Myometrial cell (primary cell): ENCODE results near the gene UBQLN4. TPM values are rescaled to one million over a fixed set of nuclear protein-coding genes. Genes with fewer than 3 reads are reported as not detected.

Source experiments
- total RNA-seq: library from RNA; depleted of rRNA; stranded (reverse); fragments of >200 nt; gene quantifications from 2 replicates; pipeline ENCODE4 v1.2.3, GENCODE V29; 2015

UBQLN4 gene
- 19.3 and 19.6 TPM in 2 replicates for total RNA-seq

DNA sequence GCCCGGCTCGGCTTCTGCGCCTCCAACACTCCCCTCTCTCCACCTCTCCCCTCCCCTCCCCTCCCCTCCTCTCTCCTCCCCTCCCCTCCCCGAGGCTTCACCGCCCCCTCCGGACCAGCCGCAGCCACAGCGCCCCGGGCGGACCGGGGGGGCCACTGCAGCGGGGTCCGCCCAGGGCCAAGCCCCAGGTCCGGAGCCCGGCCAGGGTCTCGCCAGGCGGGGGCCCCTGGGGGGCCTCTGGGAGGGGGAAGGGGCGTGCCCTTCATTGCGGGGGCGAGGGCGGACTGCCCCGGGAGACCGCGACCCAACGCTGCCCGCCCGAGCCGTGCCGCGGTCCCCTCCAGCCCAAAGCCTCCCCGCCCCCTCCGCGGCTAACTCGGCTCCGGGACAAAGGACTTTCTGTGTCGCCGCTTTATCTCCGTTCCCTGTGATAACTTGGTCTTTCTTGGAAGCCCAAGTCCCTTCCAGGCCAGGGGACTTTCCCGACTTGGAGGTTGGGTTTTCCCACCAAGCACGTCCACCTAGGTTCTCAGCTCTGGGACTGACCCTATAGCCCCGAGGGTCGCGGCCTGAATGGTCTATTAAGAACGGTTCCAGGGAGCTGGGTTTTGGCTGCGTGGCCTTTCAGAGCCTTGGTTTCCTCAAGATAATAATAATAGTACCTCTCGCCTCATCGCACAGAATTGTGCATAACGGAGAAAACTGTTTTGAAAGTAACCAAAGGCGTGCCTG, at the start of gene UBQLN4:
Gene UBQLN4 (minus strand): TSS at position 31 of the 732 bp plus-strand sequence. CDS start 97 bp downstream, outside the sequence.

DNA sequence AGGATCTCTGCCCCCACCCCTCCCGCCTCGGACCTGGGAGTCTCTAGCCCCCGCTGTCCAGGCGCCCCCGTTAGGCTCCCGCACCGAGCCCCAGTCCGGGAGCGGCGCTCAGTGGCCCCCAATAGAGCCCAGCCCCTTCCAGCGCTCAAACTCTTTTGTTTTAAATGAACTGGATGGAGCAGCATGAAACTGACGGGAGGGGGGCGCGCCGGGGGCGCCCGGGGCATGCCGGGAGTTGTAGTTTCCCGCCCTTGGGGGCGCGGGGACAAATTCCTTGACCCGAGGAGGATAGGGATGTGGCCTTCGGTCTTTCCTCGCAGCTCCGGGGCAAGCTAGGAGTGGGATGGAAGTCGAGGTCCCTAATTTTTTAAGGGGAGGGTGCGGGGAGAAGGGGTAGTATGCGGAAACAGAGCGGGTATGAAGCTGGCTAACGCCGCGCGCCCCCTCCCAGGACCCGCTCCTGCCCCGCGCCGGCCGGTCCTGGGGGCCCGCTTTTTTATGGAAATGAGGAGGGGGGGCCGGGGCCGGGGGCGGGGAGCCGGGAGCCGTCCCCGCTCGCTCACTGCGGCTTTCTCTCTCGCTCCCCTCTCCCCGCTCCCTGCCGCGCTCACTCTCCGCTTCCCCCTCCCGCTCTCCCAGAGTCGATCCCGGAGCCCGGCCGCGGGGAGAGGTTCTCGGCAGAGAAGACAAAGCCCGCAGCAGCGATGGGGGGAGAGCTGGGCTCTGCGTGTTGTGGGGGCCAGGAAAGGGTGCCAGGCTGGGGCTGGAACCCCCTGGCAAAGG, 28.9 kb upstream of the UBQLN4 start, which contains the start of gene MEX3A:
Gene MEX3A (minus strand): TSS at position 157 of the 783 bp plus-strand sequence. CDS start 467 bp downstream, outside the sequence.

DNA sequence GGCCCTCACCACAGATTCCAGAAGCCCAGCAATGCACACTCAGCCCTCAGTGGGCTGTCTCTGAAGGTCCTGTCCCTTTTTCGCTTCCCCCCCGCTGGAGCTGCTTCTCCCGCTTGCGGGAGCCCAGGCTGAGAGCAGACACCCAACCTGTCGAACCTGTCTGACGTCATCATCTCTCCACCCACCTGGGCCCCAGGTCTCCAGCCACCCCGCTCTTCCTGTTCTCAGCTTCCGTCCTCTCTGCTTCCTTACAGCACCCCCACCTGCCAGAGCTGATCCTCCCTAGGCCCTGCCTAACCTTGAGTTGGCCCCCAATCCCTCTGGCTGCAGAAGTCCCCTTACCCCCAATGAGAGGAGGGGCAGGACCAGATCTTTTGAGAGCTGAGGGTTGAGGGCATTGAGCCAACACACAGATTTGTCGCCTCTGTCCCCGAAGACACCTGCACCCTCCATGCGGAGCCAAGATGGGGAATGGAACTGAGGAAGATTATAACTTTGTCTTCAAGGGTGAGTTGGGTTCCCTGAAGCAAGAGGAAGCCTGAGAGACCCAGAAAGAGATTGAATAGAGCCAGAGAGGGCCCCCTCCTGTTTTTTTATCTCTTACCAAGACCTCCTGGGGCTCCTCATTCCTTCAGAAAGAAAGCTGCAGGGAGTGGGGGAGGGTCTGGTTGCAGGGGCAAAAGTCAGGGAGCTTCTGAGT, 7.5 kb upstream of the UBQLN4 start, which contains the start of gene RAB25:
Gene RAB25 (plus strand): TSS at position 224 of the 700 bp plus-strand sequence. CDS start 241 bp downstream, at position 465.

DNA sequence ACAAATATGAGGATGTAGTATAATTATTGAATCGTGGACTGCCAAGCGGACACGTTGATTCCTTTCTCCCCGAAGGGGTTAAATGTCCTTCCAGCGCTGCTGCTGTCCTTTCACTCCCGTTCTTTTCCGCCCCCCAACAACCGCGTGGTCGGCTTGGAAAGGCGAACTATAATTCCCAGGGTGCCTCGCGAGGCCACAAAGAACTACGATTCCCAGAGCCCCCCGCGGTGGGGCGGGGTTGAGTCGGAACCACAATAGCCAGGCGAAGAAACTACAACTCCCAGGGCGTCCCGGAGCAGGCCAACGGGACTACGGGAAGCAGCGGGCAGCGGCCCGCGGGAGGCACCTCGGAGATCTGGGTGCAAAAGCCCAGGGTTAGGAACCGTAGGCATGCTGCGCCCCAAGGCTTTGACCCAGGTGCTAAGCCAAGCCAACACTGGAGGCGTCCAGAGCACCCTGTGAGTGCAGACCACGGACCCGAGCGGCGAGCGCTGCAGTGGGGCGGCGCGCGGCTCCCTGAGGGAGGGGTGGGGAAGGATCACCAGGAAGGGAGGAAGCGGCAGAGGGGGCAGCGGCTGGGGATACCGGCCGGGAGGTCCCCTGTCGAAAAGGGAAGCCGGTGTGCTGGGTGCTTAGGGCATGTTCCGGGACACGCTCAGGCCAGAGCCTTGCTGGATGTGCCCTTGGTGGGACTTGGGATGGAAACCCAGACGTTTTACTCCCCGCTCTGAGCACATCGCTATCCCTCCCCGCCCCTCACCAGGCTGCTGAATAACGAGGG, 1.1 kb upstream of the UBQLN4 start, which contains the start of gene LAMTOR2:
Gene LAMTOR2 (plus strand): TSS at position 283 of the 781 bp plus-strand sequence. CDS start 108 bp downstream, at position 391.

DNA sequence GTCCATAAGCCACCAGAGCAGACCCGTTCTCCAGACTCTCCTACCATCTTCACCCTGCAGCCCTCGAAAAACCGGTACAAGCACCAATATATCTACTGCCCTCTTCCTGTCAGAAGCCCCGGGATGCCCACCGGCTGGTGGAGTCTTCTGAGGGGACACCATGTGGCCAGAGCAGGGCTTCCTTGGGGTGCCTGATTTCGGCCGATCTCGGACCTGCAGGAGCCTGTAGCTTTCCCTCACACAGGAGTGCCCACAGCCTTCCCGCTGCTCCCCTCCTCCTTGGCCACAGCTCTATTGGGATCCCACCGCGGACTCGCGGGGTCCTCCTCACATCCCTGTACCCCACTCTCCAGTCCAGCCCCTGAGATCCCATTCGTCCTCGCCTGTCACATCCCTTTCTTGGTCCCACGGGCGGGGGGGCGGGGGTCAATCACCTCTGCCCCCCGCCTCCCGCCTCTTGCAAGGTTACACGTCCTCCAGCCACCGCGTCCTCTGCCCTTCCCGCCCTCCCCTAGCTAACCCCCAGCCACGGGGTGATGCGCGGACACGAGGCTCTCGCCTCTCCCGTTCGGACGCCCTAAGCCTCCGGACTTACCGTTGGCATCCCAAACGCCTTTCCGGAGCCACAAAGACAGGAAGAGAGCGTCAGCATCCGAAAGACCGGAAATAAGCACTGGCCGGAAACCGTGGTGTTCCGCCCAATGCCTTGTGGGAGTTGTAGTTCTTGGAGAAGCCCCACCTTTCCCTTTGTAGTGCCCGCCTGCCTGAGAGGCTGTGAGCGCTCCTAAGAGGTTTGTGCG, 33.1 kb downstream of the UBQLN4 start, which contains the start of gene SSR2:
Gene SSR2 (minus strand): TSS at position 659 of the 800 bp plus-strand sequence. CDS start 784 bp downstream, outside the sequence.

Other genes starting within 250 kb of the UBQLN4 start
- gene GON4L, start 196.6 kb downstream of the UBQLN4 start, total RNA-seq: 20.4 and 21.6 TPM in 2 replicates
- gene SYT11, start 194.2 kb downstream of the UBQLN4 start, total RNA-seq: 17.0 and 19.3 TPM in 2 replicates
- 17.9 and 20.8 TPM in 2 replicates for gene RIT1, start 142.4 kb downstream of the UBQLN4 start, total RNA-seq
- gene KHDC4, start 119.4 kb downstream of the UBQLN4 start, total RNA-seq: 18.1 and 28.3 TPM in 2 replicates
- gene RXFP4, start 112.2 kb downstream of the UBQLN4 start, total RNA-seq: not detected in 2 replicates
- gene ARHGEF2, start 75.3 kb downstream of the UBQLN4 start, total RNA-seq: 104 and 114 TPM in 2 replicates
- gene SSR2, start 32.8 kb downstream of the UBQLN4 start, total RNA-seq: 633 and 985 TPM in 2 replicates
- gene LAMTOR2, start 984 bp upstream of the UBQLN4 start, total RNA-seq: 76.1 and 78.7 TPM in 2 replicates
- gene RAB25, start 7.4 kb upstream of the UBQLN4 start, total RNA-seq: not detected in 2 replicates
- gene MEX3A, start 28.7 kb upstream of the UBQLN4 start, total RNA-seq: 0.58 and 0.71 TPM in 2 replicates
- gene LMNA, start 60.9 kb upstream of the UBQLN4 start, total RNA-seq: 897 and 914 TPM in 2 replicates
- gene SEMA4A, start 99.8 kb upstream of the UBQLN4 start, total RNA-seq: under 0.01 and 0.35 TPM in 2 replicates
- 14.7 and 15.2 TPM in 2 replicates for gene SLC25A44, start 140.3 kb upstream of the UBQLN4 start, total RNA-seq
- 83.6 and 94.0 TPM in 2 replicates for gene PMF1, start 159.2 kb upstream of the UBQLN4 start, total RNA-seq
- gene BGLAP, start 188.4 kb upstream of the UBQLN4 start, total RNA-seq: 3.7 TPM in 1 of 2 replicates, not detected in the other
- gene PAQR6, start 194.3 kb upstream of the UBQLN4 start, total RNA-seq: not detected in 2 replicates
- 53.3 and 54.4 TPM in 2 replicates for gene SMG5, start 229.0 kb upstream of the UBQLN4 start, total RNA-seq
- 1.2 and 1.4 TPM in 2 replicates for gene TMEM79, start 230.5 kb upstream of the UBQLN4 start, total RNA-seq
- gene GLMP, start 241.9 kb upstream of the UBQLN4 start, total RNA-seq: 102 and 133 TPM in 2 replicates
- gene VHLL, start 245.5 kb upstream of the UBQLN4 start, total RNA-seq: not detected in 2 replicates